WTC11 (cell line): Measurements from ENCODE around the gene GBF1.

Experiments
- CTCF ChIP-seq: fragments of 200-600 bp; IDR thresholded peaks from 2 replicates; pipeline ENCODE4 v1.8.0; 2022; ENCODE audit warnings: antibody characterized with exemption
- ETV6 ChIP-seq: sonication (generic); formaldehyde crosslinking; IDR thresholded peaks from 2 replicates; pipeline ENCODE4 v1.8.1; 2022; ENCODE audit warnings: mild to moderate bottlenecking, missing genetic modification reagents
- FOXP4 ChIP-seq: sonication (generic); formaldehyde crosslinking; IDR thresholded peaks from 2 replicates; pipeline ENCODE4 v1.8.0; 2022; ENCODE audit warnings: mild to moderate bottlenecking, missing genetic modification reagents
- NR2C2 ChIP-seq: sonication (generic); formaldehyde crosslinking; IDR thresholded peaks from 2 replicates; pipeline ENCODE4 v1.8.0; 2022; ENCODE audit warnings: mild to moderate bottlenecking, missing genetic modification reagents

DNA sequence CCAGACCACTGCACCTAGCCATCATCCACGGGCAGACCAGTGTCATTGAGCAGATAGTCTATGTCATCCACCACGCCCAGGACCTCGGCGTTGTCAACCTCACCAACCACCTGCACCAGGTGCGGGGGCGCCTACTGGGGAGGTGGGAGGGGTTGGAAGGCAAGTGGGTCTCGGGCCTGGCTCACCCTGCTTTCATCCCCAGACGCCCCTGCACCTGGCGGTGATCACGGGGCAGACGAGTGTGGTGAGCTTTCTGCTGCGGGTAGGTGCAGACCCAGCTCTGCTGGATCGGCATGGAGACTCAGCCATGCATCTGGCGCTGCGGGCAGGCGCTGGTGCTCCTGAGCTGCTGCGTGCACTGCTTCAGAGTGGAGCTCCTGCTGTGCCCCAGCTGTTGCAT lies 154.7 kb downstream of the GBF1 start:
- TF ChIP-seq FOXP4 (CRISPR knock-in tag) = no peak
- TF ChIP-seq NR2C2 (CRISPR knock-in tag) = no peak
- TF ChIP-seq CTCF = no peak
- no peak for TF ChIP-seq ETV6
